GM21825 (cell line): ENCODE results near the gene ARSB.

ENCODE experiments used
- ATAC-seq: cut with Tn5 transposase; IDR thresholded peaks from one replicate; pipeline ENCODE4 v1.9.1; 2021; ENCODE audit warnings: mild to moderate bottlenecking, moderate library complexity; ENCODE audit not compliant: unreplicated experiment

ARSB gene

GRCh38 chr5:78810098-78810920 is 174.8 kb downstream of the ARSB start:
- no peak for ATAC-seq

- no peak for ATAC-seq
Observed at GRCh38 chr5:78809444-78809843, 175.7 kb downstream of the ARSB start.

GRCh38 chr5:78808818-78809217 is 176.3 kb downstream of the ARSB start:
- ATAC-seq, result no peak

- ATAC-seq, result no peak
Observed at GRCh38 chr5:78808380-78808779, 176.7 kb downstream of the ARSB start.

GRCh38 chr5:78806544-78806943 is 178.6 kb downstream of the ARSB start:
- no peak for ATAC-seq

GRCh38 chr5:78805474-78806124 is 179.5 kb downstream of the ARSB start:
- no peak for ATAC-seq

GRCh38 chr5:78804995-78805394 is 180.1 kb downstream of the ARSB start:
- ATAC-seq, result no peak

GRCh38 chr5:78803941-78804340 is 181.2 kb downstream of the ARSB start:
- no peak for ATAC-seq

- ATAC-seq, result no peak
Observed at GRCh38 chr5:78803353-78803752, 181.8 kb downstream of the ARSB start.

GRCh38 chr5:78801413-78801812 is 183.7 kb downstream of the ARSB start:
- no peak for ATAC-seq

- no peak for ATAC-seq
Observed at GRCh38 chr5:78799266-78800017, 185.7 kb downstream of the ARSB start.

- no peak for ATAC-seq
Observed at GRCh38 chr5:78798673-78799029, 186.5 kb downstream of the ARSB start.

- no peak for ATAC-seq
Observed at GRCh38 chr5:78797936-78798672, 187.0 kb downstream of the ARSB start.

- no peak for ATAC-seq
Observed at GRCh38 chr5:78795757-78796156, 189.4 kb downstream of the ARSB start.

GRCh38 chr5:78794693-78795215 is 190.4 kb downstream of the ARSB start:
- ATAC-seq, result no peak

GRCh38 chr5:78793907-78794662 is 191.0 kb downstream of the ARSB start:
- ATAC-seq, result no peak

- no peak for ATAC-seq
Observed at GRCh38 chr5:78792345-78793055, 192.6 kb downstream of the ARSB start.

- ATAC-seq, result no peak
Observed at GRCh38 chr5:78791501-78792100, 193.5 kb downstream of the ARSB start.

- ATAC-seq, result no peak
Observed at GRCh38 chr5:78787783-78788182, 197.3 kb downstream of the ARSB start.
